ENCODE data around the gene NCAPH2. TPM values are rescaled to one million over a fixed set of nuclear protein-coding genes. Genes with fewer than 3 reads are reported as not detected.

The NCAPH2 gene
- total and polyA plus RNA-seq, 9 of the 15 experiments (the other 6 are each of a cell fraction or from before 2014, with no cell fraction given), result 3.6 to 88.6 (median 32.4) TPM

DNA sequence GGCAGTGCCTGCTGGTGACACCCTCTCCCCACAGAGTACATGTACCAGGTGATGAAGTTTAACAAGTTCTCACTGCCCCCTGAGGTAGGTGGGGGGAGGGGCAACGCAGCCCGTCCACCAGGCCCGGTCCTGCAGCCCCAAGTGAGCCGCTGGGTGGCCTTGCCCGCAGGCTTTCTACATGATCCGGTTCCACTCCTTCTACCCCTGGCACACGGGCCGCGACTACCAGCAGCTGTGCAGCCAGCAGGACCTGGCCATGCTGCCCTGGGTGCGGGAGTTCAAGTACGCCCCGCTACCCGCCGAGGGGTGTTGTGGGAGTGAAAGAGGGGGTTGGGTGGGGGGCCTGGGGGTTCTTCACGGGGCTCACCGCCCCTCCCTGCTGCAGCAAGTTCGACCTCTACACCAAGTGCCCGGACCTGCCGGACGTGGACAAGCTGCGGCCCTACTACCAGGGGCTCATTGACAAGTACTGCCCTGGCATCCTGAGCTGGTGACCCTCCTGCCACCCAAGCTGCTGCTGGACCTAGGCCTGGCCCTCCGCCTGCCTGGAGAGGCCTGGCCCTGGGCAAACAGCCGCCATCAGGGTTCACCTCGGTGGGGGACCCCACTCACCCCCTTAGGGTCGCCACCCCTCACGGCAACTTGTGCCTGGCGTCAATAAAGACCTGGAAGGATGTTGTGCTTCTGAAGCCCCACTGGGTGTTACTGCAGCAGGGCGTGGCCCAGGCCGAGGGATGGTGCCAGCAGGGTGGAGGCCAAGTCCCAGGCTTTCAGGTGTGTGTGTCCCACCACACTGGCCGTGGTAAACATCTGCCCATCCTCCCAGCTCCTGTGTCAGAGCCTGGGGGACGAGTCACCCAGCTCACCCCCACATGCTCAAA, 18.4 kb upstream of the NCAPH2 start (continued):
- TF ChIP-seq TCF7L2 (IDR thresholded peaks at IDR 0.05; ENCODE audit: low read depth, low read length), result no peak
- TF ChIP-seq MAFF (IDR thresholded peaks at IDR 0.05; ENCODE audit: low read length), result no peak
- TF ChIP-seq ARID2 (IDR thresholded peaks at IDR 0.05), result no peak
- TF ChIP-seq CEBPG (CRISPR knock-in tag; IDR thresholded peaks at IDR 0.05), result no peak
- no peak for TF ChIP-seq CEBPG (tag; conservative IDR thresholded peaks at IDR 0.05 in 1 of 2, IDR thresholded peaks at IDR 0.05 in 1 of 2)
- TF ChIP-seq, protein P1, sequence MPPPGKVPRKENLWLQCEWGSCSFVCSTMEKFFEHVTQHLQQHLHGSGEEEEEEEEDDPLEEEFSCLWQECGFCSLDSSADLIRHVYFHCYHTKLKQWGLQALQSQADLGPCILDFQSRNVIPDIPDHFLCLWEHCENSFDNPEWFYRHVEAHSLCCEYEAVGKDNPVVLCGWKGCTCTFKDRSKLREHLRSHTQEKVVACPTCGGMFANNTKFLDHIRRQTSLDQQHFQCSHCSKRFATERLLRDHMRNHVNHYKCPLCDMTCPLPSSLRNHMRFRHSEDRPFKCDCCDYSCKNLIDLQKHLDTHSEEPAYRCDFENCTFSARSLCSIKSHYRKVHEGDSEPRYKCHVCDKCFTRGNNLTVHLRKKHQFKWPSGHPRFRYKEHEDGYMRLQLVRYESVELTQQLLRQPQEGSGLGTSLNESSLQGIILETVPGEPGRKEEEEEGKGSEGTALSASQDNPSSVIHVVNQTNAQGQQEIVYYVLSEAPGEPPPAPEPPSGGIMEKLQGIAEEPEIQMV (tag; conservative IDR thresholded peaks at IDR 0.05; ENCODE audit: low read depth), result no peak
- TF ChIP-seq, protein P2, sequence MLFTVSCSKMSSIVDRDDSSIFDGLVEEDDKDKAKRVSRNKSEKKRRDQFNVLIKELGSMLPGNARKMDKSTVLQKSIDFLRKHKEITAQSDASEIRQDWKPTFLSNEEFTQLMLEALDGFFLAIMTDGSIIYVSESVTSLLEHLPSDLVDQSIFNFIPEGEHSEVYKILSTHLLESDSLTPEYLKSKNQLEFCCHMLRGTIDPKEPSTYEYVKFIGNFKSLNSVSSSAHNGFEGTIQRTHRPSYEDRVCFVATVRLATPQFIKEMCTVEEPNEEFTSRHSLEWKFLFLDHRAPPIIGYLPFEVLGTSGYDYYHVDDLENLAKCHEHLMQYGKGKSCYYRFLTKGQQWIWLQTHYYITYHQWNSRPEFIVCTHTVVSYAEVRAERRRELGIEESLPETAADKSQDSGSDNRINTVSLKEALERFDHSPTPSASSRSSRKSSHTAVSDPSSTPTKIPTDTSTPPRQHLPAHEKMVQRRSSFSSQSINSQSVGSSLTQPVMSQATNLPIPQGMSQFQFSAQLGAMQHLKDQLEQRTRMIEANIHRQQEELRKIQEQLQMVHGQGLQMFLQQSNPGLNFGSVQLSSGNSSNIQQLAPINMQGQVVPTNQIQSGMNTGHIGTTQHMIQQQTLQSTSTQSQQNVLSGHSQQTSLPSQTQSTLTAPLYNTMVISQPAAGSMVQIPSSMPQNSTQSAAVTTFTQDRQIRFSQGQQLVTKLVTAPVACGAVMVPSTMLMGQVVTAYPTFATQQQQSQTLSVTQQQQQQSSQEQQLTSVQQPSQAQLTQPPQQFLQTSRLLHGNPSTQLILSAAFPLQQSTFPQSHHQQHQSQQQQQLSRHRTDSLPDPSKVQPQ (CRISPR knock-in tag; IDR thresholded peaks at IDR 0.05; ENCODE audit: borderline replicate concordance), result no peak
- no peak for TF ChIP-seq ZNF436 (CRISPR knock-in tag; IDR thresholded peaks at IDR 0.05)
- no peak for TF ChIP-seq RAD21 (CRISPR knock-in tag; conservative IDR thresholded peaks at IDR 0.05 in 1 of 2, IDR thresholded peaks at IDR 0.05 in 1 of 2)
- TF ChIP-seq XRCC3 (IDR thresholded peaks at IDR 0.05), result no peak
- TF ChIP-seq, protein P3, sequence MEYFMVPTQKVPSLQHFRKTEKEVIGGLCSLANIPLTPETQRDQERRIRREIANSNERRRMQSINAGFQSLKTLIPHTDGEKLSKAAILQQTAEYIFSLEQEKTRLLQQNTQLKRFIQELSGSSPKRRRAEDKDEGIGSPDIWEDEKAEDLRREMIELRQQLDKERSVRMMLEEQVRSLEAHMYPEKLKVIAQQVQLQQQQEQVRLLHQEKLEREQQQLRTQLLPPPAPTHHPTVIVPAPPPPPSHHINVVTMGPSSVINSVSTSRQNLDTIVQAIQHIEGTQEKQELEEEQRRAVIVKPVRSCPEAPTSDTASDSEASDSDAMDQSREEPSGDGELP (CRISPR knock-in tag; IDR thresholded peaks at IDR 0.05; ENCODE audit: borderline replicate concordance), result no peak
